Peyer's patch (tissue), 4 donors: Measurements from ENCODE around the gene HTATIP2.

Source experiments
- POLR2A ChIP-seq, 2 donors: fragments of 450-650 bp; IDR thresholded peaks; one replicate each; pipeline ENCODE4 v1.5.1; 2017; ENCODE audit warnings: antibody characterized with exemption in 2 of 2, mild to moderate bottlenecking in 2 of 2, moderate library complexity in 2 of 2
- TF ChIP-seq, protein P1 (sequence below), 6 experiments: fragments of 450-650 bp in 4 of 6; fragments of 200-600 bp in 2 of 6; sonication (generic) in 1 of 6; IDR thresholded peaks; one replicate each; pipeline ENCODE4 v1.5.1; 2017 to 2019; ENCODE audit warnings: antibody characterized with exemption in 6 of 6, mild to moderate bottlenecking in 3 of 6, moderate library complexity in 1 of 6

GRCh38 chr11:20363149-20363499 is 390 bp upstream of the HTATIP2 start:
- TF ChIP-seq, protein P1, sequence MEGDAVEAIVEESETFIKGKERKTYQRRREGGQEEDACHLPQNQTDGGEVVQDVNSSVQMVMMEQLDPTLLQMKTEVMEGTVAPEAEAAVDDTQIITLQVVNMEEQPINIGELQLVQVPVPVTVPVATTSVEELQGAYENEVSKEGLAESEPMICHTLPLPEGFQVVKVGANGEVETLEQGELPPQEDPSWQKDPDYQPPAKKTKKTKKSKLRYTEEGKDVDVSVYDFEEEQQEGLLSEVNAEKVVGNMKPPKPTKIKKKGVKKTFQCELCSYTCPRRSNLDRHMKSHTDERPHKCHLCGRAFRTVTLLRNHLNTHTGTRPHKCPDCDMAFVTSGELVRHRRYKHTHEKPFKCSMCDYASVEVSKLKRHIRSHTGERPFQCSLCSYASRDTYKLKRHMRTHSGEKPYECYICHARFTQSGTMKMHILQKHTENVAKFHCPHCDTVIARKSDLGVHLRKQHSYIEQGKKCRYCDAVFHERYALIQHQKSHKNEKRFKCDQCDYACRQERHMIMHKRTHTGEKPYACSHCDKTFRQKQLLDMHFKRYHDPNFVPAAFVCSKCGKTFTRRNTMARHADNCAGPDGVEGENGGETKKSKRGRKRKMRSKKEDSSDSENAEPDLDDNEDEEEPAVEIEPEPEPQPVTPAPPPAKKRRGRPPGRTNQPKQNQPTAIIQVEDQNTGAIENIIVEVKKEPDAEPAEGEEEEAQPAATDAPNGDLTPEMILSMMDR (IDR thresholded peaks at IDR 0.05): no peak
- no peak for TF ChIP-seq POLR2A (IDR thresholded peaks at IDR 0.05)
